Naive thymus-derived CD4-positive, alpha-beta T cell (primary cell): ENCODE measurements around the gene SNAP91. TPM values are rescaled to one million over a fixed set of nuclear protein-coding genes. Genes with fewer than 3 reads are reported as not detected.
A peak's percentile ranks its signal among the peaks of the same experiment; 100 is the strongest.

Source experiments
- ATAC-seq: fragments of 150-1000 bp; cut with Tn5 transposase; 2 replicates; pipeline ENCODE4 v1.10.0; 2021; ENCODE audit warnings: mild to moderate bottlenecking, moderate library complexity
- CTCF ChIA-PET: fragments of 350-600 bp; sonication (Branson Sonifier 250); formaldehyde crosslinking; loops from one replicate; lab custom pipeline; 2021; ENCODE audit warnings: antibody characterized with exemption; lab: Charles Lee
- POLR2A ChIA-PET: fragments of 350-600 bp; sonication (Branson Sonifier 250); formaldehyde crosslinking; loops from one replicate; lab custom pipeline; 2021; ENCODE audit warnings: antibody characterized with exemption, inconsistent platforms; lab: Charles Lee
- DNase-seq, 9 donors: peaks; one replicate each; pipeline versions ENCODE4 v3.0.0 to v3.0.0-alpha.2; 2020 to 2022; ENCODE audit warnings: mixed read lengths in 1 of 9
- H3K27ac ChIP-seq: one replicate; pipeline ENCODE4 v1.7.0; 2013; ENCODE audit warnings: mild to moderate bottlenecking, low read depth, low read length, moderate library complexity
- H3K27me3 ChIP-seq, 2 donors: one replicate each; pipeline ENCODE4 v1.7.0; 2013; ENCODE audit warnings: low read length in 2 of 2, mild to moderate bottlenecking in 2 of 2, moderate library complexity in 2 of 2; ENCODE audit not compliant: control insufficient read depth in 2 of 2, insufficient read depth in 2 of 2
- H3K36me3 ChIP-seq, 3 experiments: 1 replicate in 2 of 3; 2 replicates in 1 of 3; pipeline ENCODE4 v1.7.0; 2013; ENCODE audit warnings: low read length in 3 of 3, mild to moderate bottlenecking in 3 of 3, moderate library complexity in 1 of 3; ENCODE audit not compliant: insufficient read depth in 3 of 3, control insufficient read depth in 2 of 3
- H3K4me1 ChIP-seq, 2 donors: one replicate each; pipeline ENCODE4 v1.7.0; 2013; ENCODE audit warnings: low read length in 2 of 2, mild to moderate bottlenecking in 2 of 2, moderate library complexity in 1 of 2; ENCODE audit not compliant: control insufficient read depth in 2 of 2, insufficient read depth in 2 of 2
- H3K4me3 ChIP-seq: 2 replicates; pipeline ENCODE4 v1.7.0; 2013; ENCODE audit warnings: mild to moderate bottlenecking, low read length
- H3K9me3 ChIP-seq, 3 experiments: 1 replicate in 2 of 3; 2 replicates in 1 of 3; pipeline ENCODE4 v1.7.0; 2013; ENCODE audit warnings: low read length in 3 of 3; ENCODE audit not compliant: control insufficient read depth in 2 of 3
- H3K27ac Mint-ChIP-seq, 9 donors: one replicate each; pipeline ENCODE4 v1.8.0; 2020 to 2022; ENCODE audit warnings: mixed read lengths in 9 of 9, mild to moderate bottlenecking in 8 of 9, moderate library complexity in 5 of 9, inconsistent platforms in 2 of 9
- H3K27me3 Mint-ChIP-seq, 5 donors: one replicate each; pipeline ENCODE4 v1.8.0; 2021 to 2022; ENCODE audit warnings: mixed read lengths in 5 of 5, mild to moderate bottlenecking in 1 of 5
- H3K36me3 Mint-ChIP-seq, 5 donors: one replicate each; pipeline ENCODE4 v1.8.0; 2020 to 2022; ENCODE audit warnings: mixed read lengths in 5 of 5, mild to moderate bottlenecking in 3 of 5, inconsistent platforms in 1 of 5
- H3K4me1 Mint-ChIP-seq, 7 donors: one replicate each; pipeline ENCODE4 v1.8.0; 2020 to 2022; ENCODE audit warnings: mixed read lengths in 7 of 7, mild to moderate bottlenecking in 3 of 7, inconsistent platforms in 1 of 7
- H3K4me3 Mint-ChIP-seq, 10 donors: one replicate each; pipeline ENCODE4 v1.8.0; 2020 to 2022; ENCODE audit warnings: mild to moderate bottlenecking in 10 of 10, mixed read lengths in 10 of 10, moderate library complexity in 6 of 10, inconsistent platforms in 2 of 10
- H3K9me3 Mint-ChIP-seq, 11 donors: one replicate each; pipeline ENCODE4 v1.8.0; 2020 to 2022; ENCODE audit warnings: mixed read lengths in 11 of 11, mild to moderate bottlenecking in 4 of 11, inconsistent platforms in 1 of 11, moderate library complexity in 1 of 11
- intact Hi-C, 2 donors: fragments of 100-400 bp; cut with micrococcal nuclease; formaldehyde crosslinking; loops; one replicate each; pipeline ENCODE4 v1.15.1; 2023
- polyA plus RNA-seq, 2 donors: library from polyadenylated mRNA; unstranded; fragments of 300-500 nt; fragmentation: Illumina TruSeq; gene quantifications; one replicate each; pipeline ENCODE4 v1.2.3, GENCODE V29; 2021
- total RNA-seq, 6 experiments: library from RNA in 5 of 6; stranded (reverse) in 5 of 6; gene quantifications; 1 replicate in 5 of 6; 2 replicates in 1 of 6; pipeline ENCODE4 v1.2.3 and lab custom pipeline; 2021 to 2026

Gene SNAP91
- total and polyA plus RNA-seq, 7 experiments from 2014 or later: not detected

GRCh38 chr6:83707829-83708545 is 914 bp downstream of the SNAP91 start:
- Mint-ChIP-seq H3K4me3 (peak overlapping the region in 1 of 10 donors; percentile 34), H3K27me3 (peaks cover 43 to 59% (median 55%) of the 10 kb centered on the region in 5 donors), H3K27ac (no peak overlapping the region), H3K9me3 (peaks cover 0 to 23% (median 12%) of the 10 kb centered on the region in 11 donors), H3K36me3 (peaks cover 0 to 5% (median 1%) of the 10 kb centered on the region in 5 donors), H3K4me1 (peaks cover 0 to 12% (median 0%) of the 10 kb centered on the region in 7 donors)
- Histone ChIP-seq H3K36me3 (no peaks in the 10 kb centered on the region), H3K27ac (no peak overlapping the region), H3K4me3 (no peak overlapping the region), H3K9me3 (no peaks in the 10 kb centered on the region), H3K4me1 (no peaks in the 10 kb centered on the region), H3K27me3 (peaks cover 0 to 3% of the 10 kb centered on the region in 2 donors)
- ChIA-PET POLR2A (no interaction called here), CTCF (no interaction called here)
- intact Hi-C loops: no loop called here
- ATAC-seq: no peak
- no peak for DNase-seq

- Histone ChIP-seq H3K4me3 (no peak overlapping the region), H3K27me3 (peaks cover 0 to 3% of the 10 kb centered on the region in 2 donors), H3K4me1 (no peaks in the 10 kb centered on the region), H3K9me3 (no peaks in the 10 kb centered on the region), H3K36me3 (no peaks in the 10 kb centered on the region), H3K27ac (no peak overlapping the region)
- intact Hi-C loops: no loop called here
- peaks cover 0 to 4% (median 0%) of the 10 kb centered on the region in 11 donors for H3K9me3 Mint-ChIP-seq
- peaks cover 25 to 37% (median 31%) of the 10 kb centered on the region in 5 donors for H3K27me3 Mint-ChIP-seq
- no peak overlapping the region for H3K27ac Mint-ChIP-seq
- ATAC-seq: no peak
- H3K4me3 Mint-ChIP-seq: no peak overlapping the region
- ChIA-PET POLR2A (no interaction called here), CTCF (no interaction called here)
- H3K36me3 Mint-ChIP-seq: no peaks in the 10 kb centered on the region
- no peak for DNase-seq
- H3K4me1 Mint-ChIP-seq: peaks cover 0 to 3% (median 0%) of the 10 kb centered on the region in 7 donors
Measured at GRCh38 chr6:83702749-83703148, 6.2 kb downstream of the SNAP91 start.

GRCh38 chr6:83702077-83702476 is 6.8 kb downstream of the SNAP91 start:
- Histone ChIP-seq H3K9me3 (no peaks in the 10 kb centered on the region), H3K27me3 (peaks cover 0 to under 1% of the 10 kb centered on the region in 2 donors), H3K4me1 (no peaks in the 10 kb centered on the region), H3K27ac (no peak overlapping the region), H3K36me3 (no peaks in the 10 kb centered on the region), H3K4me3 (no peak overlapping the region)
- Mint-ChIP-seq H3K27ac (no peak overlapping the region), H3K4me3 (no peak overlapping the region), H3K27me3 (peaks cover 19 to 31% (median 24%) of the 10 kb centered on the region in 5 donors), H3K9me3 (peaks cover 0 to 4% (median 0%) of the 10 kb centered on the region in 11 donors), H3K36me3 (no peaks in the 10 kb centered on the region), H3K4me1 (no peaks in the 10 kb centered on the region)
- ChIA-PET POLR2A (no interaction called here), CTCF (no interaction called here)
- intact Hi-C loops: no loop called here
- DNase-seq: no peak
- ATAC-seq: no peak

GRCh38 chr6:83696674-83697073 is 12.2 kb downstream of the SNAP91 start:
- Mint-ChIP-seq H3K4me1 (no peaks in the 10 kb centered on the region), H3K27me3 (peaks cover 0 to 11% (median 9%) of the 10 kb centered on the region in 5 donors), H3K27ac (no peak overlapping the region), H3K36me3 (no peaks in the 10 kb centered on the region), H3K4me3 (no peak overlapping the region), H3K9me3 (peaks cover 0 to 9% (median 0%) of the 10 kb centered on the region in 11 donors)
- DNase-seq: no peak
- Histone ChIP-seq H3K4me3 (no peak overlapping the region), H3K9me3 (no peaks in the 10 kb centered on the region), H3K4me1 (no peaks in the 10 kb centered on the region), H3K27ac (no peak overlapping the region), H3K36me3 (no peaks in the 10 kb centered on the region), H3K27me3 (no peaks in the 10 kb centered on the region)
- POLR2A ChIA-PET: no interaction called here
- intact Hi-C loops: no loop called here
- CTCF ChIA-PET: no interaction called here
- ATAC-seq: no peak

- Histone ChIP-seq H3K27me3 (no peaks in the 10 kb centered on the region), H3K4me3 (no peak overlapping the region), H3K4me1 (no peaks in the 10 kb centered on the region), H3K27ac (no peak overlapping the region), H3K36me3 (no peaks in the 10 kb centered on the region), H3K9me3 (no peaks in the 10 kb centered on the region)
- intact Hi-C loops: no loop called here
- Mint-ChIP-seq H3K36me3 (no peaks in the 10 kb centered on the region), H3K27me3 (no peaks in the 10 kb centered on the region), H3K9me3 (peaks cover 0 to 16% (median 0%) of the 10 kb centered on the region in 11 donors), H3K4me1 (no peaks in the 10 kb centered on the region), H3K4me3 (no peak overlapping the region), H3K27ac (no peak overlapping the region)
- POLR2A ChIA-PET: no interaction called here
- CTCF ChIA-PET: no interaction called here
- DNase-seq (no peak), ATAC-seq (no peak)
Measured at GRCh38 chr6:83685481-83685880, 23.4 kb downstream of the SNAP91 start.

GRCh38 chr6:83677791-83678190 is 31.1 kb downstream of the SNAP91 start:
- ATAC-seq: no peak
- Mint-ChIP-seq H3K27ac (no peak overlapping the region), H3K4me3 (no peak overlapping the region), H3K4me1 (no peaks in the 10 kb centered on the region), H3K9me3 (peaks cover 0 to 9% (median 0%) of the 10 kb centered on the region in 11 donors), H3K27me3 (peaks cover 0 to 7% (median 0%) of the 10 kb centered on the region in 5 donors), H3K36me3 (no peaks in the 10 kb centered on the region)
- H3K36me3 ChIP-seq: no peaks in the 10 kb centered on the region
- intact Hi-C loops: no loop called here
- no peaks in the 10 kb centered on the region for H3K4me1 ChIP-seq
- H3K9me3 ChIP-seq: no peaks in the 10 kb centered on the region
- no peak overlapping the region for H3K4me3 ChIP-seq
- POLR2A ChIA-PET: no interaction called here
- H3K27me3 ChIP-seq: no peaks in the 10 kb centered on the region
- no peak overlapping the region for H3K27ac ChIP-seq
- CTCF ChIA-PET: no interaction called here
- no peak for DNase-seq

- intact Hi-C loops: no loop called here
- DNase-seq (no peak), ATAC-seq (no peak)
- Mint-ChIP-seq H3K4me3 (no peak overlapping the region), H3K9me3 (peaks cover 0 to 7% (median 0%) of the 10 kb centered on the region in 11 donors), H3K27me3 (peaks cover 0 to 8% (median 0%) of the 10 kb centered on the region in 5 donors), H3K36me3 (no peaks in the 10 kb centered on the region), H3K27ac (no peak overlapping the region), H3K4me1 (no peaks in the 10 kb centered on the region)
- H3K4me3 ChIP-seq: no peak overlapping the region
- no peak overlapping the region for H3K27ac ChIP-seq
- ChIA-PET CTCF (no interaction called here), POLR2A (no interaction called here)
- no peaks in the 10 kb centered on the region for H3K4me1 ChIP-seq
- H3K27me3 ChIP-seq: no peaks in the 10 kb centered on the region
- no peaks in the 10 kb centered on the region for H3K36me3 ChIP-seq
- no peaks in the 10 kb centered on the region for H3K9me3 ChIP-seq
Measured at GRCh38 chr6:83637953-83638352, 70.9 kb downstream of the SNAP91 start.
